GM21367 (cell line): Measurements from ENCODE around the gene PROC.
"Not testable (repeated sequence)": the region's sequence is repeated elsewhere in the genome, so short reads cannot be mapped to it uniquely, and the experiment has no call there.

ENCODE experiments used
- ATAC-seq: cut with Tn5 transposase; IDR thresholded peaks from one replicate; pipeline ENCODE4 v1.9.1; 2021; ENCODE audit not compliant: unreplicated experiment

Gene PROC

DNA sequence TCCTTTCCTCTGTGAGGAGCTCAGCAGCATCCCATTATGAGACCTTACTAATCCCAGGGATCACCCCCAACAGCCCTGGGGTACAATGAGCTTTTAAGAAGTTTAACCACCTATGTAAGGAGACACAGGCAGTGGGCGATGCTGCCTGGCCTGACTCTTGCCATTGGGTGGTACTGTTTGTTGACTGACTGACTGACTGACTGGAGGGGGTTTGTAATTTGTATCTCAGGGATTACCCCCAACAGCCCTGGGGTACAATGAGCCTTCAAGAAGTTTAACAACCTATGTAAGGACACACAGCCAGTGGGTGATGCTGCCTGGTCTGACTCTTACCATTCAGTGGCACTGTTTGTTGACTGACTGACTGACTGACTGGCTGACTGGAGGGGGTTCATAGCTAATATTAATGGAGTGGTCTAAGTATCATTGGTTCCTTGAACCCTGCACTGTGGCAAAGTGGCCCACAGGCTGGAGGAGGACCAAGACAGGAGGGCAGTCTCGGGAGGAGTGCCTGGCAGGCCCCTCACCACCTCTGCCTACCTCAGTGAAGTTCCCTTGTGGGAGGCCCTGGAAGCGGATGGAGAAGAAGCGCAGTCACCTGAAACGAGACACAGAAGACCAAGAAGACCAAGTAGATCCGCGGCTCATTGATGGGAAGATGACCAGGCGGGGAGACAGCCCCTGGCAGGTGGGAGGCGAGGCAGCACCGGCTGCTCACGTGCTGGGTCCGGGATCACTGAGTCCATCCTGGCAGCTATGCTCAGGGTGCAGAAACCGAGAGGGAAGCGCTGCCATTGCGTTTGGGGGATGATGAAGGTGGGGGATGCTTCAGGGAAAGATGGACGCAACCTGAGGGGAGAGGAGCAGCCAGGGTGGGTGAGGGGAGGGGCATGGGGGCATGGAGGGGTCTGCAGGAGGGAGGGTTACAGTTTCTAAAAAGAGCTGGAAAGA lies 7.6 kb downstream of the PROC start:
- ATAC-seq: no peak

DNA sequence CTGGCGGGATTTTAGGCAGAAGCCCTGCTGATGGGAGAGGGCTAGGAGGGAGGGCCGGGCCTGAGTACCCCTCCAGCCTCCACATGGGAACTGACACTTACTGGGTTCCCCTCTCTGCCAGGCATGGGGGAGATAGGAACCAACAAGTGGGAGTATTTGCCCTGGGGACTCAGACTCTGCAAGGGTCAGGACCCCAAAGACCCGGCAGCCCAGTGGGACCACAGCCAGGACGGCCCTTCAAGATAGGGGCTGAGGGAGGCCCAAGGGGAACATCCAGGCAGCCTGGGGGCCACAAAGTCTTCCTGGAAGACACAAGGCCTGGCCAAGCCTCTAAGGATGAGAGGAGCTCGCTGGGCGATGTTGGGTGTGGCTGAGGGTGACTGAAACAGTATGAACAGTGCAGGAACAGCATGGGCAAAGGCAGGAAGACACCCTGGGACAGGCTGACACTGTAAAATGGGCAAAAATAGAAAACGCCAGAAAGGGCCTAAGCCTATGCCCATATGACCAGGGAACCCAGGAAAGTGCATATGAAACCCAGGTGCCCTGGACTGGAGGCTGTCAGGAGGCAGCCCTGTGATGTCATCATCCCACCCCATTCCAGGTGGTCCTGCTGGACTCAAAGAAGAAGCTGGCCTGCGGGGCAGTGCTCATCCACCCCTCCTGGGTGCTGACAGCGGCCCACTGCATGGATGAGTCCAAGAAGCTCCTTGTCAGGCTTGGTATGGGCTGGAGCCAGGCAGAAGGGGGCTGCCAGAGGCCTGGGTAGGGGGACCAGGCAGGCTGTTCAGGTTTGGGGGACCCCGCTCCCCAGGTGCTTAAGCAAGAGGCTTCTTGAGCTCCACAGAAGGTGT lies 8.5 kb downstream of the PROC start:
- no peak for ATAC-seq

DNA sequence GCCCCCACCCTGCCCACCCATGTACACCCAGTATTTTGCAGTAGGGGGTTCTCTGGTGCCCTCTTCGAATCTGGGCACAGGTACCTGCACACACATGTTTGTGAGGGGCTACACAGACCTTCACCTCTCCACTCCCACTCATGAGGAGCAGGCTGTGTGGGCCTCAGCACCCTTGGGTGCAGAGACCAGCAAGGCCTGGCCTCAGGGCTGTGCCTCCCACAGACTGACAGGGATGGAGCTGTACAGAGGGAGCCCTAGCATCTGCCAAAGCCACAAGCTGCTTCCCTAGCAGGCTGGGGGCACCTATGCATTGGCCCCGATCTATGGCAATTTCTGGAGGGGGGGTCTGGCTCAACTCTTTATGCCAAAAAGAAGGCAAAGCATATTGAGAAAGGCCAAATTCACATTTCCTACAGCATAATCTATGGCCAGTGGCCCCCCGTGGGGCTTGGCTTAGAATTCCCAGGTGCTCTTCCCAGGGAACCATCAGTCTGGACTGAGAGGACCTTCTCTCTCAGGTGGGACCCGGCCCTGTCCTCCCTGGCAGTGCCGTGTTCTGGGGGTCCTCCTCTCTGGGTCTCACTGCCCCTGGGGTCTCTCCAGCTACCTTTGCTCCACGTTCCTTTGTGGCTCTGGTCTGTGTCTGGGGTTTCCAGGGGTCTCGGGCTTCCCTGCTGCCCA lies 9.3 kb downstream of the PROC start:
- no peak for ATAC-seq

DNA sequence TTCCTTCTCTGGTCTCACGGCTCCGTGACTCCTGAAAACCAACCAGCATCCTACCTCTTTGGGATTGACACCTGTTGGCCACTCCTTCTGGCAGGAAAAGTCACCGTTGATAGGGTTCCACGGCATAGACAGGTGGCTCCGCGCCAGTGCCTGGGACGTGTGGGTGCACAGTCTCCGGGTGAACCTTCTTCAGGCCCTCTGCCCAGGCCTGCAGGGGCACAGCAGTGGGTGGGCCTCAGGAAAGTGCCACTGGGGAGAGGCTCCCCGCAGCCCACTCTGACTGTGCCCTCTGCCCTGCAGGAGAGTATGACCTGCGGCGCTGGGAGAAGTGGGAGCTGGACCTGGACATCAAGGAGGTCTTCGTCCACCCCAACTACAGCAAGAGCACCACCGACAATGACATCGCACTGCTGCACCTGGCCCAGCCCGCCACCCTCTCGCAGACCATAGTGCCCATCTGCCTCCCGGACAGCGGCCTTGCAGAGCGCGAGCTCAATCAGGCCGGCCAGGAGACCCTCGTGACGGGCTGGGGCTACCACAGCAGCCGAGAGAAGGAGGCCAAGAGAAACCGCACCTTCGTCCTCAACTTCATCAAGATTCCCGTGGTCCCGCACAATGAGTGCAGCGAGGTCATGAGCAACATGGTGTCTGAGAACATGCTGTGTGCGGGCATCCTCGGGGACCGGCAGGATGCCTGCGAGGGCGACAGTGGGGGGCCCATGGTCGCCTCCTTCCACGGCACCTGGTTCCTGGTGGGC lies 10.0 kb downstream of the PROC start:
- ATAC-seq: no peak

DNA sequence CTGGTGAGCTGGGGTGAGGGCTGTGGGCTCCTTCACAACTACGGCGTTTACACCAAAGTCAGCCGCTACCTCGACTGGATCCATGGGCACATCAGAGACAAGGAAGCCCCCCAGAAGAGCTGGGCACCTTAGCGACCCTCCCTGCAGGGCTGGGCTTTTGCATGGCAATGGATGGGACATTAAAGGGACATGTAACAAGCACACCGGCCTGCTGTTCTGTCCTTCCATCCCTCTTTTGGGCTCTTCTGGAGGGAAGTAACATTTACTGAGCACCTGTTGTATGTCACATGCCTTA lies 10.5 kb downstream of the PROC start:
- ATAC-seq: no peak

DNA sequence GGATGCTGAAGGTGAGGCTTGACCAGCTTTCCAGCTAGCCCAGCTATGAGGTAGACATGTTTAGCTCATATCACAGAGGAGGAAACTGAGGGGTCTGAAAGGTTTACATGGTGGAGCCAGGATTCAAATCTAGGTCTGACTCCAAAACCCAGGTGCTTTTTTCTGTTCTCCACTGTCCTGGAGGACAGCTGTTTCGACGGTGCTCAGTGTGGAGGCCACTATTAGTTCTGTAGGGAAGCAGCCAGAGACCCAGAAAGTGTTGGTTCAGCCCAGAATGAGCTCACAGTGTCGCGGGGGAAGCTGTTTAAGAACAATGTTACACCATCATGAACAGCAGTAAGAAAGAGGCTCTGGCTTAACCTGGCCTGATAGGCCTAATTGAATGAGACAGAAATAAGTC lies 11.1 kb downstream of the PROC start:
- no peak for ATAC-seq

DNA sequence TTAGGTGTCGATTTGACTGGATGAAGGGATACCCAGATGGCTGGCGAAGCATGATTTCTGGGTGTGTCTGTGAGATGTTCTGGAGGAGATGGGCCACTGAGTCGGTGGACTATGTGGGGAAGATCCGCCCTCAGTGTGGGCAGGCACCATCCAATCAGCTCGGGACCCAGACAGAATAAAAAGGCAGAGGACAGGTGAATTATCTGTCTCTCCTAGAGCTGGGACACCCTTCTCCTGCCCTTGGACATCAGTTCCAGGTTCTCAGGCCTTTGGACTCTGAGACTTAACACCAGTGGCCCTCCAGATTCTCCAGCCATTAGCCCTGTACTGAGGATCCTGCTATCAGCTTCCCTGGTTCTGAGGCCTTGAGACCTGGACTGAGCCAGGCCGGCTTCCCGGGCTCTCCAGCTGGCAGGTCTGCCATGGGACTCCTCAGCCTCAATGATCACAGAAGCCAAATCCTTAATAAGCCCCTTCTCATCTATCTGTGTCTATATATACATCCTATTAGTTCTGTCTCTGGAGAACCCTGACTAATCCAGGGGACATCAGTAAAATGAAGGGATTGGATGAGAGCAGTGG lies 11.7 kb downstream of the PROC start:
- ATAC-seq: no peak

DNA sequence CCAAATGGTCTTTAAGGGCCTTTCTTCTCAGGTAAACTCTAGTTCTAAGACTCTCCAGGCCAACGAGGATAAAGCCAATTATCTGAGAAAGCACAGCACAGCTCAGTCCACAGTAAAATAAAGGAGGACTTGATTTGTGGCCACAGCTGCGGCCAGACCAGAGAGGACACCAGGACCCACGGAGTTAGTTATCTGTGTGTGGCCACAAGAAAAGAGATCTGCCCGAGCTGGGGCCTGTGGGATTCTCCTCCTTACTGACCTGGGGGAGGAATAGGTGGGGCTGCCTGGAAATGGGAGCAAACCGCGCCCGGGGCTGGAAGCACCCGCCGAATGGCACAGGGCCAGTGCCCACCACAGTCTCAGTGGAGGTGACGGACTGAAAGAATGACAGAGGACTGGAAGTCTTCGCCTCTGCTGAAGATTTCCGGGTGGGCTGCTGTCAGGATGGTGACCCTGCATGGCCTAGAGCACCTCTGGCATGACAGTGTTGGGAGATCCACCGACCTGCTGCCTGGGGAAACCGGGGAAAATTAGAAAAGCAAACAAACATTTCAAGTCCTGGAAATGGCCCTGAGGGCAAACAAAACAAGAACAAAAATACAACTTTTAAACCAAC lies 13.3 kb downstream of the PROC start:
- ATAC-seq: no peak

DNA sequence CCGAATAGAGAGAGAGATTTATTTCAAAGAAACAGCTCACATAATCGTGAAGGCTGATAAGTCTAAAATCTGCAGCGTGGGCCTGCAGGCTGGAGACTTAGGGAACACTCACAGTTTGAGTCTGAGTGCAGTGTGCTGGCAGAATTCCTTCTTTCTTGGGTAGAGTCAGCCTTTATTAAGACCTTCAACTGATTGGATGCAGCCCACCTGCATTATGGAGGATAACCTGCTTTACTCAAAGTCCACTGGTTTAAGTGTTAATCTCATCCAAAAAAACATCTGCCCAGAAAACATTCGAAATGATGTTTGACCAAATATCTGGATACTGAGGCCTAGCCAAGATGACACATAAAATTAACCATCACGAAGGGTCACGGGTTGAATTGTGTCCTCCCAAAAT lies 16.3 kb downstream of the PROC start:
- no peak for ATAC-seq

DNA sequence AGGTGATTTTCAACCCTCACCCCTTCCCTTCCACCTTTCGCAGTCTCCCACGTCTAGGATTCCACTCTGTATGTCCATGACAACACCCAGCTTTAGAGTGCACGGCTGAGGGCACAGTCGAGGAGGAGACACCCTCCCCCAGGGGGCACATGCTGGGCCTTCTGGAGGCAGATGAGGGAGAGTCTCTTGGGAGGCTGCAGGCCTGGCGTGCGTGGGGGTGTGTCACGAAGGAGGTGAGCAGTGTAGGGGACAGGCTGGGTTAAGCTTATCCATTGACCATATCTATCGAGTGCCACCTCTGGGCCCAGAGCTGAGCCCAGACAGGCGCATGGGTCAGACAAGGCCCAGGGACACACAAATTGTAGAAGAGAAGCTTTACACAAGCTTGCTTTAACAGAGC lies 18.8 kb downstream of the PROC start:
- no peak for ATAC-seq

DNA sequence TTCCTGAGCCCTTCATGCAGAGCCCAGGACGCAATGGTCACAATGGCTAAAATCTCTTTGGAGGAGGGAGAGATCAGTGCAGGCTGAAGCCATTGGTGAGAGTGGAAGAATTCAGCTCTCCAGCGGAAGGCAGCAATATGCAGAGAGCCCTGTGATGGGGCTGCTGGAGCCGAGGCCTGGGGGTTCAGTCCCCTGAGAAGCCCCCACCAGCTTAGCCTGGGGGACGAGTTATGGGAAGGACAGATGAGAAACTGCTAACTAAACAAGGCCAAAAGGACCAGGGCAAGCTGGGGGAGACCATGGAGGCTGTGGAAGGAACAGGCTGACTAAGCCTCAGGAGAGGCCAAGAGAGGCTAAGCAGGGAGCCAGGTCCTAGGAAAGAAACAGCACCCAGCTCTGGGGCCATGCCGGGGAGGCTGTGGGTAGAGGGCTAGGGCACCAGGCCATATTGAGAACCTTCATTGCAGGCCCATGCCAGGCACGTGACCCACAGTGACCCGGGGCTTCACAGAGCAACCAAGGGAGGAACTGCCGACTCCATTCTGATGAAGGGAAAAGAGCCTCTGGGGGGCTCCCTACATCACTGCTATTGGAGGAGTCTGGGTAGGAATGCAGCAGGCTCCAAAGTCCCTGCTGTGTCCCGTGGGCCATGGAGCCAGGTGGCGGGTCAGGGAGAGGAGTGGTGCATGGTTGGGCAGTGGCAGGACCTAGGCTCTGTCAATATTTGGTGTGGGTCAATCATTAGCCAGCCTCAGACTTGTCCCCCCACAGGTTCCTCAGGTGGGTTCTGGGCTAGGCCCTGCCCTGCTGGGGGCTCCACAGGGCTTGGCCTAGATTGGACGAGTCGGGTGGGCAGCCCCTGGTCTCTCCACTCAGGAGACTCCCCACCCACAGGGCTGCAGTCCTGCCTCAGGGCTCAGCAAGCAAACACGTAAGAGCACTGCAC lies 19.8 kb downstream of the PROC start:
- ATAC-seq: no peak

DNA sequence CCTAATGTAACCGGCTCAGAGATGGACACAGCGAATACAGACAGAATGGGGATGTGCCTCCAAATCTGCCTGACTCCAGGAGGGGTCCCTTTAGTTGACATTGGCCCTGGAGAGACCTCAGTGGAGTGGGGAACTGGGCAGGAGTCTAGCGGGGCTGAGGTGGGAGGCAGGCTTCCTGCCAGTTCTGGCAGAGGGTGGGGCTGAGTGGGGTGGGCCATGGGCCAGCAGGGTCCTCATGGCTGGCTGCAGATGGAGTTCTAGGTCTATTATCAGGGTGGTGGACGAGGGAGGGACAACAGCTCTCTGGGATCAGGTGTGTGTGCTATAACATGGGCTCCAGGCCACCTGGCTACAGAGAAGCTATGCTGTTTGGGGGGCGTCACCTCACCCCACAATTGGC lies 21.1 kb downstream of the PROC start:
- ATAC-seq: no peak

DNA sequence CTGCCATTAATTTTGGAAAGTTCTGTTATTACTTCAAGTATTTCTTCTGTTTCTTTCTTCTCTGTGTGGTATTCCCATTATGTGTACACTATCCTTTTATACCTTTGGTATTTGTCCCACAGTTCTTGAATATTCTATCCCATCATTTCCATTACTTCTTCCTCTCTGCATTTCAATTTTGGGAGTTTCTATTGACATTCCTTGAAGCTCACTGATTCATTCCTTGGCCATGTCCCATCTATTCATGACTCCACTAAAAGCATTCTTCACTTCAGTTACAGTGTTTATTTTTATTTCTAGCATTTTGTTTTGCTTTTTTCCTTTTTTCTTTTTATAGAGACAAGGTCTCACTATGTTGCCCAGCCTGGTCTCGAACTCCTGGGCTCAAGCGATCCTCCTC lies 30.3 kb downstream of the PROC start:
- ATAC-seq: no peak

DNA sequence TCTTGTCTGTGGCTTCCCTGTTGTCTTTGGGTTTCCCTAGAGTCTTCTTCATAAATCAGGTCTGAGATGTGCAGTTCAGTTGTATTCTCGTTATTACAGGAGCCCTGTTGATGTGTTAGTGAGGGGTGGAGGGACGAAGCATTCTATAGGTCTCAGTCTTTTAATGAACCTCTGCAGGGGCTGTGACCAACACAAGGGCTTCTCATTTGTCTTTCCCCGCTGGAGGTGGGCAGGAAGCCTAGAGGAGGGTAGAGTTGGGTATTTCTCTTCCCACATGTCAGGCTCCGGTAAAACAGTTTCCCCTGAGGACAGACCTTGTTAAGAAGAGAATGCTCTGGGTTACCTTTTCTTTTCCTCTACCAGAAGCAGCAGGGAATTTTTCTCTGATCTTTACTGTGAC lies 31.2 kb downstream of the PROC start:
- no peak for ATAC-seq

DNA sequence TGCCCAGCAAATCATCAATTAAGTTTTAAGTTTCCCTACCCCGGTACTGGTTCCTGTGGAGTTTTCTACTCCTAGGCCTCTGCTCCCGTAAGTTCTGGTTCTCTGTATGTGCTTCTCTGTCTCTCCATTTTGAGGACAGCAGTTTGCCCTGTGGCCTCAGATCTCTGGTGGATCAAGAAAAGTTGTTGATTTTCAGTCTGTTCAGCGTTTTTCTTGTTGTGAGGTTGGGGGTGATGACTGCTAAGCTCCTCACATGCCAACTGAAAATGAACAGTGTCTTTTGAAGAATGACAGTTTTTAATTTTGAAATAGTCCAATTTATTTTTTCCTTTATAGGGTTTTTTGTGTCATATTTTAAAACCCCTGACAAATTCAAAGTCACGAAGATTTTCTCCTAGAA lies 31.7 kb downstream of the PROC start:
- no peak for ATAC-seq

DNA sequence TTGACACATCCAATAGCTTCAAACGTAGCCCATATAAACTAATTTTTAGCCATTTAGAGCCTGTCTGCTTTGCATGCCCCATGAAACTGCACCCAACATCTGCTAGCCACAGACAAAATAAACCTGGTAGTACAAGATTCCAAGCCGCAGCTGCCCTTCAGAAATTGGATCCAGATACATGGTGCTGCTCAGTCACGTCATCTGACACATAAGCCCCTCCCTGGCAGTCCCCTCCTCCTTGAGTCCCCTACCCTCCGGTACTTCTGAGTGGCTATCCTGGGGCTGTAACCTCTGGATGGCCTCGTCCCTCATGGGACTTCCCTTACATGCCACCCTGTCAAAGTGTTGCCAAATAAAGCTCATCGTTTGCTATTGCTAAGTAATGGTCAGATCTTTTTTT lies 33.8 kb downstream of the PROC start:
- ATAC-seq: no peak

DNA sequence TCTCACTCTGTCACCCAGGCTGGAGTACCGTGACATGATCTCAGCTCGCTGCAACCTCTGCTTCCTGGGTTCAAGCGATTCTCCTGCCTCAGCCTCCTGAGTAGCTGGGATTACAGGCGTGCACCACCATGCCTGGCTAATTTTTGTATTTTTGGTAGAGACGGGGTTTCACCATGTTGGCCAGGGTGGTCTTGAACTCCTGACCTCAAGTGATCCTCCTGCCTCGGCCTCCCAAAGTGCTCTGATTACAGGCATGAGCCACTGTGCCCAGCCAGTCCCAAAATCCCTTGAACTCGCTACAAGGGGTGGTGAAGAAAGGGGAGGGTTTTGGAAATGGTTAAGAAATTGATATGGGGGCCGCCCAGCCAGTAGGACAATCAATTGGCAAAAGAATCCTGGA lies 34.2 kb downstream of the PROC start:
- ATAC-seq: not testable (repeated sequence)

DNA sequence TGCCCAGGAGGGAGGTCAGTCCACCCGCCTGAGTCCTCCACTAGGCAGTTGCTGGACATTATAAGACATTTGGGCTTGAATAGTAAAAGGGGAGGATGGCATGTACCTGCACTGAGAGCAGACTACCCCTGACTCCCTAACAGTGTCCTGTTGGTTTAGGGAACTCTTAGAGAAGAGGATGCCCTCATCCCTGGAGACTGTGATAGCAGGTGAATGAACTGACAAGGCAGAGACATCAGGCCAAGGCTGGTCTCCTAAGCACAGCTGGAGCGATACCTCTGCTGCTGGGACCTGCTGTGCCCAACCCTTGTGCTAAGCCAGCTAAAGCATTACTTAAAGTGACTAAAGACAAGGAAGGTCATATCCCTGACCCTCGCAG lies 34.8 kb downstream of the PROC start:
- ATAC-seq: no peak
